Loucy (cell line): ENCODE results near the gene KNDC1.

Source experiments
- H2AFZ ChIP-seq: fragments of 200-600 bp; sonication (generic); 2 replicates; pipeline ENCODE4 v1.6.0; 2016; ENCODE audit warnings: antibody characterized with exemption, mild to moderate bottlenecking, low read length, moderate library complexity
- H3F3A ChIP-seq: fragments of 200-600 bp; 2 replicates; pipeline ENCODE4 v1.6.0; 2016; ENCODE audit warnings: antibody characterized with exemption, low read depth, mild to moderate bottlenecking
- H3K27me3 ChIP-seq: fragments of 200-600 bp; sonication (generic); 2 replicates; pipeline ENCODE4 v1.6.1; 2014; ENCODE audit warnings: low read length, mild to moderate bottlenecking; ENCODE audit not compliant: insufficient read depth, poor library complexity, severe bottlenecking
- H3K36me3 ChIP-seq: fragments of 200-600 bp; sonication (generic); 2 replicates; pipeline ENCODE4 v1.6.1; 2016; ENCODE audit warnings: low read length; ENCODE audit not compliant: insufficient read depth
- H3K4me1 ChIP-seq: fragments of 200-600 bp; sonication (generic); 2 replicates; pipeline ENCODE4 v1.5.1; 2014; ENCODE audit warnings: low read length, mild to moderate bottlenecking; ENCODE audit not compliant: insufficient read depth, poor library complexity, severe bottlenecking
- H3K4me2 ChIP-seq: fragments of 200-600 bp; sonication (generic); 2 replicates; pipeline ENCODE4 v1.6.0; 2014; ENCODE audit warnings: antibody characterized with exemption, low read length, low read depth, mild to moderate bottlenecking; ENCODE audit not compliant: poor library complexity, severe bottlenecking
- H3K4me3 ChIP-seq: fragments of 200-600 bp; sonication (generic); 2 replicates; pipeline ENCODE4 v1.5.1; 2014; ENCODE audit warnings: low read length, mild to moderate bottlenecking, mixed read lengths; ENCODE audit not compliant: poor library complexity, severe bottlenecking
- H3K79me2 ChIP-seq: fragments of 200-600 bp; sonication (generic); 2 replicates; pipeline ENCODE4 v1.6.1; 2014; ENCODE audit warnings: low read length; ENCODE audit not compliant: insufficient read depth
- H3K9ac ChIP-seq: fragments of 200-600 bp; sonication (generic); 2 replicates; pipeline ENCODE4 v1.6.0; 2014; ENCODE audit warnings: mild to moderate bottlenecking, low read depth, low read length, moderate library complexity; ENCODE audit not compliant: poor library complexity, severe bottlenecking
- H3K9me2 ChIP-seq: fragments of 200-600 bp; sonication (generic); replicated peaks from 2 replicates; pipeline ENCODE4 v1.6.1; 2016; ENCODE audit warnings: low read depth, low read length, mixed read lengths
- H3K9me3 ChIP-seq: fragments of 200-600 bp; sonication (generic); 2 replicates; pipeline ENCODE4 v1.6.1; 2014; ENCODE audit warnings: mild to moderate bottlenecking, antibody characterized with exemption, low read length, low read depth; ENCODE audit not compliant: insufficient read depth
- H4K20me1 ChIP-seq: fragments of 200-600 bp; sonication (generic); 2 replicates; pipeline ENCODE4 v1.6.0; 2014; ENCODE audit warnings: antibody characterized with exemption, low read length, mild to moderate bottlenecking; ENCODE audit not compliant: insufficient read depth, poor library complexity, severe bottlenecking
- CTCF ChIP-seq: fragments of 200-600 bp; sonication (generic); conservative IDR thresholded peaks from 2 replicates; pipeline ENCODE4 v1.5.1; 2014; ENCODE audit warnings: mild to moderate bottlenecking, antibody characterized with exemption, low read length
- EZH2phosphoT487 ChIP-seq: fragments of 200-600 bp; IDR thresholded peaks from 2 replicates; pipeline ENCODE4 v1.6.1; 2018; ENCODE audit warnings: antibody characterized with exemption, mild to moderate bottlenecking, moderate library complexity, borderline replicate concordance

KNDC1 gene

DNA sequence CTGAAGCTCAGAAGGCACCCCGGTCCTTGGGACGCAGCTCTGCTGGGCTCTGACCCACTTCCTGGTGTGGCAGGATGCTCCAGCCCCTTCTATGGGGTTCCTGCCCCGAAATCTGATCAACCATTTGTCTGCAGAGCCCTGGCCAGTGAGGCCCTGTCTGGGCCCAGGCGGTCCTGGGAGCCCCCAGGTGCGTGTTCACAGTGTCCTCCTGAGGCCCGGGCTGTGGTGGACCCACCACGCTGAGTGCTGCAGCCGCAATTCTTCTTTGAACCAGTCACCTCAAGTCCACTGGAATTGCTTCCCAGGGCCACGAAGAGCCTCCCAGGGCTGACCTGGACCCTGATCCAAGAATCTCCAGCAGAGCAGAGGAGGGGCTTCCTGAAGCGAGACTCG is 19.1 kb downstream of the KNDC1 start:
- no peak overlapping the region for H2AFZ ChIP-seq
- H3K4me2 ChIP-seq = no peak overlapping the region
- no peaks in the 10 kb centered on the region for H4K20me1 ChIP-seq
- no peaks in the 10 kb centered on the region for H3K4me1 ChIP-seq
- no peaks in the 10 kb centered on the region for H3K79me2 ChIP-seq
- H3K9me2 ChIP-seq = no peaks in the 10 kb centered on the region
- H3F3A ChIP-seq = peaks cover 5% of the 10 kb centered on the region; the same call in 1 of the 2 replicates
- no peaks in the 10 kb centered on the region for H3K36me3 ChIP-seq
- TF ChIP-seq EZH2phosphoT487 (no peak), CTCF (no peak)
- no peaks in the 10 kb centered on the region for H3K27me3 ChIP-seq
- H3K9ac ChIP-seq = no peak overlapping the region
- H3K9me3 ChIP-seq = peaks cover 44% of the 10 kb centered on the region; the same call in 1 of the 2 replicates
- no peak overlapping the region for H3K4me3 ChIP-seq

- no peak overlapping the region for H3K9ac ChIP-seq
- H3K36me3 ChIP-seq = no peaks in the 10 kb centered on the region
- no peak overlapping the region for H3K4me3 ChIP-seq
- H3K79me2 ChIP-seq = no peaks in the 10 kb centered on the region
- H3K4me2 ChIP-seq = no peak overlapping the region
- H3K9me3 ChIP-seq = peaks cover 45% of the 10 kb centered on the region; the same call in 1 of the 2 replicates
- no peaks in the 10 kb centered on the region for H3K4me1 ChIP-seq
- no peaks in the 10 kb centered on the region for H3K27me3 ChIP-seq
- no peak overlapping the region for H2AFZ ChIP-seq
- H4K20me1 ChIP-seq = no peaks in the 10 kb centered on the region
- TF ChIP-seq EZH2phosphoT487 = no peak
- no peak for TF ChIP-seq CTCF
- no peaks in the 10 kb centered on the region for H3K9me2 ChIP-seq
- peaks cover 5% of the 10 kb centered on the region; the same call in 1 of the 2 replicates for H3F3A ChIP-seq
Measured at GRCh38 chr10:133179651-133180050, 19.6 kb downstream of the KNDC1 start.

- Histone ChIP-seq H2AFZ (no peak overlapping the region), H3K4me1 (no peaks in the 10 kb centered on the region), H3K9me3 (peaks cover 43% of the 10 kb centered on the region; the same call in 1 of the 2 replicates), H3K79me2 (no peaks in the 10 kb centered on the region), H3K4me3 (no peak overlapping the region), H3K9me2 (no peaks in the 10 kb centered on the region), H3K36me3 (no peaks in the 10 kb centered on the region), H3K27me3 (no peaks in the 10 kb centered on the region), H4K20me1 (no peaks in the 10 kb centered on the region), H3F3A (peaks cover 5% of the 10 kb centered on the region; the same call in 1 of the 2 replicates), H3K9ac (no peak overlapping the region), H3K4me2 (no peak overlapping the region)
- no peak for TF ChIP-seq CTCF
- no peak for TF ChIP-seq EZH2phosphoT487
Measured at GRCh38 chr10:133180192-133180964, 20.4 kb downstream of the KNDC1 start.
